ENCODE measurements around the gene ZNF511.
A peak's percentile ranks its signal among the peaks of the same experiment; 100 is the strongest.

Gene ZNF511

DNA sequence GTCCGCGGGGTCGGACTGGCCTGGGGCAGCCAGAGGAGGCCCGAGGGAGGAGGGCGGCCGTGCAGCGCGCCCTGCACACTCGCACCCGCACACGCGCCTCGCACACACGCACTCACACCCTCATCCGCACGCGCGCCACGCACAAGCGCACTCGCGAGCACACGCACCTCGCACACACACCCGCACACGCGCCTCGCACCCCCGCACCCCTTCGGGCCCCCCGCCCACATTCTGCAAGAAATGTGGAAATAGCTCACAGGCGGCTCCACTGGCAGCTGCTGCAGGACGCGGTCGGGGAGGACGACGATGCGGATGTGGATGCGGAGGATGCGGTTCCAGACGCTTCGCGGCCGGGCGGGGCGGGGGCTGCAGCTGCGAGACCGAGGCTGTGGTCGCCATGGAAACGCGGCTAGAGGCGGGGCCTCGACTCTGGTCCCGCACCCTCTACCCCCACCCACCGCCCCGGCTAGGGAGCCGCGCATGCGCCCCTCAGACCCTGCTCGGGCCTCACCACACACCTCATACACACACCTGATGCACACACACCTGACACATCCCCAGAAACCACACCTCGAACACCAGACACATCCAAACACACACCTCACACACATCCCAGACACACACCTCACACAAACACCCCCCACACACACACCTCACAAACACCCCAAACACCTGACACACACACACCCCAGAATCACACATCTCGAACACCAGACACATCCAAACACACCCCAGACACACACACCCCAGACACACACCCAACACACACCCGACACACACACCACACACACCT, 28.1 kb downstream of the ZNF511 start, which contains the start of gene CALY:
TSS of gene CALY (minus strand) at position 320 of the 793 bp plus-strand sequence. CDS start 7,907 bp downstream, outside the sequence.
- ChIA-PET POLR2A (no interaction called here), CTCF (no interaction called here)
- TF ChIP-seq, protein P1, sequence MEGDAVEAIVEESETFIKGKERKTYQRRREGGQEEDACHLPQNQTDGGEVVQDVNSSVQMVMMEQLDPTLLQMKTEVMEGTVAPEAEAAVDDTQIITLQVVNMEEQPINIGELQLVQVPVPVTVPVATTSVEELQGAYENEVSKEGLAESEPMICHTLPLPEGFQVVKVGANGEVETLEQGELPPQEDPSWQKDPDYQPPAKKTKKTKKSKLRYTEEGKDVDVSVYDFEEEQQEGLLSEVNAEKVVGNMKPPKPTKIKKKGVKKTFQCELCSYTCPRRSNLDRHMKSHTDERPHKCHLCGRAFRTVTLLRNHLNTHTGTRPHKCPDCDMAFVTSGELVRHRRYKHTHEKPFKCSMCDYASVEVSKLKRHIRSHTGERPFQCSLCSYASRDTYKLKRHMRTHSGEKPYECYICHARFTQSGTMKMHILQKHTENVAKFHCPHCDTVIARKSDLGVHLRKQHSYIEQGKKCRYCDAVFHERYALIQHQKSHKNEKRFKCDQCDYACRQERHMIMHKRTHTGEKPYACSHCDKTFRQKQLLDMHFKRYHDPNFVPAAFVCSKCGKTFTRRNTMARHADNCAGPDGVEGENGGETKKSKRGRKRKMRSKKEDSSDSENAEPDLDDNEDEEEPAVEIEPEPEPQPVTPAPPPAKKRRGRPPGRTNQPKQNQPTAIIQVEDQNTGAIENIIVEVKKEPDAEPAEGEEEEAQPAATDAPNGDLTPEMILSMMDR (IDR thresholded peaks at IDR 0.05; ENCODE audit: control extremely low read depth, extremely low read depth, low read depth, missing control alignments) = no peak
- peak; percentile 63 for DNase-seq (ENCODE audit: extremely low spot score)

- POLR2A ChIA-PET = no interaction called here
- CTCF ChIA-PET = no interaction called here
- TF ChIP-seq, protein P1 (IDR thresholded peaks at IDR 0.05; ENCODE audit: control extremely low read depth, extremely low read depth, low read depth, missing control alignments) = no peak
- no peak for DNase-seq (ENCODE audit: extremely low spot score)
Observed at GRCh38 chr10:133337370-133337725, 28.6 kb downstream of the ZNF511 start.

DNA sequence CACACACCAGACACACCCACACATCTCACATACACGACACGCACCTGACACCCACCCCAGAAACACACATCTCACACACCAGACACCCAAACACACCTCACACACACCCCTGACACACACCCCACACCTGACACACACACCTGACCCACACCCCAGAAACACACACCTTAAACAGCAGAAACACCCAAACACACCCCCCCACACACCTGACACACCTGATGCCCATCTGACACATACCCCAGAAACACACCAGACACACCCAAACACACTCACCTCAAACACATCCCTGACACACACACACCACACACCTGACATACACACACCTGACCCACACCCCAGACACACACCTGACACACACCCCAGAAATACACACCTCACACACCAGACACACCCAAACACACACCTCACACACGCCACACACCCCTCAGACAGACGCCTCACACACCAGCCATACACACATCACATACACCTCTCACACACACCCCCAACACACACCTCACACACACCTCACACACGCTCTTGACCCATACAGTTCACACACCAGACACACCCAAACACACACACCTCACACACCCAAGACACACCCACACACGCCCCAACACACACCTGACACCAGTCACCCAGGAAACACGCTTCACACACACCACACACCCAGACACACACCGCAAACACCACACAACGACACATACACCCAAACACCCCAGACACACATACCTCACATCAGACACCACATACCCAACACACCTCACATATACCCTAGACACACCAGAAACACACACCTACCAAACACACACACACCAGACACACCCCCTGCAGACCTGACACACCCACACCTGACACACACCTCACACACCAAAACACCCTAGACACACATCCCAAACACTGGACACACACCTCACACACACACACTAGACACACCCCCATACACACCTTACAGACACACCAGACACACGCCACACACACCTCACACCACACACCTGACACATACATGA, 29.7 kb downstream of the ZNF511 start:
- ChIA-PET POLR2A (no interaction called here), CTCF (no interaction called here)
- DNase-seq (ENCODE audit: extremely low spot score) = no peak
- TF ChIP-seq, protein P1 (IDR thresholded peaks at IDR 0.05; ENCODE audit: control extremely low read depth, extremely low read depth, low read depth, missing control alignments) = no peak

DNA sequence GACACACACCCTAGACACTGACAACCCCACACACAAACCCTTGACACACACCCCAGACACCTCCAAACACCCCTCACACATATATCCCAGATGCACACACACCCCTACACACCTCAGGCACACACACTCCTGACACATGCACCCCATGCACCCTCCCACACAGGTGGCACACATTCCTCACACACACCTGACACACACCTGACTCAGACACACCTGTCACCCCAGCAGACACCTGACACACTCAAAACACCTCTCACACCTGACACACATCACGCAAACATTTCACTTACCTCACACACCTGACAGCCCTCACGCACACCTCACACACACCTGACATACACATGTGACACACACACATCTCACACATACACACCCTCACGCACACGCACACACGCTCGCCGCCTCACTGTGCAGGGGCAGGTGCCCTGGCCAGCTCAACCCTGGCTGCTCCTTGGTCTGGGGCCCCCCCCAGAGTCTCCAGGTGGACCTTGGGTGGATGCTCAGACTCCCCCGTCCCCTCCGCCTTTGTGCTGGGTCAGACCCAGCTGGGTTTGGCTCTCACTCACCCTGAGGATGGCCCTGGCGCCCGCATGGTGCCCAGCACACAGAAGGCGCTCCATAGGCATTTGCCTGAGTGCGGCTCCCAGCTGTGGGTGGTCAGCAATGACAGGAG, 31.1 kb downstream of the ZNF511 start:
- POLR2A ChIA-PET = no interaction called here
- DNase-seq (ENCODE audit: extremely low spot score) = no peak
- CTCF ChIA-PET = interaction anchor here (2.1 kb wide), 1 partner anchor 11 kb away, joined by 14 read pairs; no protein-coding TSS in a partner anchor
- TF ChIP-seq, protein P1 (IDR thresholded peaks at IDR 0.05; ENCODE audit: control extremely low read depth, extremely low read depth, low read depth, missing control alignments) = no peak

GRCh38 chr10:133341983-133342382, 33.3 kb downstream of the ZNF511 start:
- DNase-seq (ENCODE audit: extremely low spot score) = no peak
- TF ChIP-seq, protein P1 (IDR thresholded peaks at IDR 0.05; ENCODE audit: control extremely low read depth, extremely low read depth, low read depth, missing control alignments) = no peak
- POLR2A ChIA-PET = no interaction called here
- CTCF ChIA-PET = interaction anchor here (1.4 to 2.1 kb wide), 2 partner anchors 11 to 13 kb away, joined by 3 to 14 read pairs; no protein-coding TSS in a partner anchor

DNA sequence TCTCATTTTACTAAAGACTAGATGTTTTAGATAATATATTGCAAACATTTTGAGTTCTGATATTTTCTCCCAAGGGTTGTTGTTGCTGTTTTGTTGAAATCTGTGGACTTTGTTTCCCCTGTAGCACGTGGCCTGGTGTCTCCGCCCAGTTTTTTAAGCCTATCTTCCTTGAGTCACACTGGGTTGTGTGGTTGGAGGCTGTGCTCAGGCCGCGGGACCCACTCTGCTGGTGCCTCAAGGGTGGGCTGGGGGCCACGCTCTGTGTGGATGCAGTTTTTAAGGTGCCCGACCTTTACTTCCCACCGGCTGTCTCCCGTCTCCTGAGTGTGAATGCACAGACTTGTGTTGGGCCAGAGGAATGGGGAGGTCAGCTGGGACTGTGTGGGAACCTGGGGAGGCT, 34.2 kb downstream of the ZNF511 start:
- DNase-seq (ENCODE audit: extremely low spot score) = no peak
- TF ChIP-seq, protein P1 (IDR thresholded peaks at IDR 0.05; ENCODE audit: control extremely low read depth, extremely low read depth, low read depth, missing control alignments) = no peak
- ChIA-PET POLR2A (no interaction called here), CTCF (interaction anchor here (1.9 kb wide), 1 partner anchor 13 kb away, joined by 8 read pairs; no protein-coding TSS in a partner anchor)
